PFSK-1 (cell line): ENCODE measurements around the gene DUSP18.

Experiments used
- FOXP2 ChIP-seq: optimal IDR thresholded peaks from 2 replicates; pipeline ENCODE3; 2011; ENCODE audit warnings: borderline replicate concordance, control low read depth, inconsistent platforms; ENCODE audit not compliant: insufficient read depth; ENCODE audit errors: extremely low read length, extremely low read depth
- POLR2AphosphoS5 ChIP-seq: IDR thresholded peaks from 2 replicates; pipeline ENCODE4 v1.6.1; 2012; ENCODE audit warnings: low read depth, mild to moderate bottlenecking, control low read depth, low read length, moderate library complexity
- REST ChIP-seq, 2 experiments: IDR thresholded peaks; 2 replicates each; pipeline versions ENCODE4 v1.6.1 to v1.8.0; 2011 to 2012; ENCODE audit warnings: low read depth in 2 of 2, low read length in 2 of 2, control low read depth in 1 of 2, inconsistent platforms in 1 of 2, mild to moderate bottlenecking in 1 of 2, moderate library complexity in 1 of 2; ENCODE audit not compliant: insufficient read depth in 1 of 2
- SIN3A ChIP-seq: IDR thresholded peaks from 2 replicates; pipeline ENCODE4 v1.6.1; 2012; ENCODE audit warnings: mild to moderate bottlenecking, low read length, moderate library complexity, borderline replicate concordance; ENCODE audit not compliant: insufficient read depth
- TAF1 ChIP-seq: IDR thresholded peaks from 2 replicates; pipeline ENCODE4 v1.6.1; 2012; ENCODE audit warnings: low read length, control low read depth, borderline replicate concordance; ENCODE audit not compliant: insufficient read depth

The DUSP18 gene

GRCh38 chr22:30647536-30647935, 20.1 kb downstream of the DUSP18 start:
- TF ChIP-seq FOXP2 (no peak), POLR2AphosphoS5 (no peak), SIN3A (no peak)

DNA sequence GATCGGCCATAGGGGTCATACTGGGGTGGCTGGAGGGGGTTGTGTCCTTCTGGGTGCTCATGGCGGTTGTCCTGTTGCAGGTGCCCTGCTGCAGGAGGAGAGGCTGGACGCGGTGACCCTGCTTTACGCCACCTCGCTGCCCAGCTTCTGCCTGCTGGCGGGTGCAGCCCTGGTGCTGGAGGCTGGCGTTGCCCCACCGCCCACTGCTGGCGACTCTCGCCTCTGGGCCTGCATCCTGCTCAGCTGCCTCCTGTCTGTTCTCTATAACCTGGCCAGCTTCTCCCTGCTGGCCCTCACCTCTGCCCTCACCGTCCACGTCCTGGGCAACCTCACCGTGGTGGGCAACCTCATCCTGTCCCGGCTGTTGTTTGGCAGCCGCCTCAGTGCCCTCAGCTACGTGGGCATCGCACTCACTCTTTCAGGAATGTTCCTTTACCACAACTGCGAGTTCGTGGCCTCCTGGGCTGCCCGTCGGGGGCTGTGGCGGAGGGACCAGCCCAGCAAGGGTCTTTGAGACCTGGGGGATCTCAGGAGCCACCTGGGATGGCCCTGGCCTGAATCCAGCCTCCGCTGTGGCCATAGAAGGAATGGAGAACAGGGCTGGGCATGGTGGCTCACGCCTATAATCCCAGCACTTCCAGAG, 21.0 kb downstream of the DUSP18 start:
- TF ChIP-seq POLR2AphosphoS5 (no peak), SIN3A (no peak), REST (IDR thresholded peaks at IDR 0.05; ENCODE audit: insufficient read depth in 1 of 2, low read depth in 2 of 2, low read length in 2 of 2) (no peak), TAF1 (no peak), FOXP2 (no peak)

GRCh38 chr22:30643055-30643875, 24.4 kb downstream of the DUSP18 start:
- no peak for TF ChIP-seq FOXP2
- no peak for TF ChIP-seq SIN3A
- TF ChIP-seq POLR2AphosphoS5, result no peak
- no peak for TF ChIP-seq REST (IDR thresholded peaks at IDR 0.05; ENCODE audit: insufficient read depth in 1 of 2, low read depth in 2 of 2, low read length in 2 of 2)
- no peak for TF ChIP-seq TAF1

- TF ChIP-seq REST (IDR thresholded peaks at IDR 0.05; ENCODE audit: insufficient read depth in 1 of 2, low read depth in 2 of 2, low read length in 2 of 2) (no peak), POLR2AphosphoS5 (no peak), FOXP2 (no peak)
These were observed 26.7 kb downstream of the DUSP18 start for GRCh38 chr22:30640839-30641430.

DNA sequence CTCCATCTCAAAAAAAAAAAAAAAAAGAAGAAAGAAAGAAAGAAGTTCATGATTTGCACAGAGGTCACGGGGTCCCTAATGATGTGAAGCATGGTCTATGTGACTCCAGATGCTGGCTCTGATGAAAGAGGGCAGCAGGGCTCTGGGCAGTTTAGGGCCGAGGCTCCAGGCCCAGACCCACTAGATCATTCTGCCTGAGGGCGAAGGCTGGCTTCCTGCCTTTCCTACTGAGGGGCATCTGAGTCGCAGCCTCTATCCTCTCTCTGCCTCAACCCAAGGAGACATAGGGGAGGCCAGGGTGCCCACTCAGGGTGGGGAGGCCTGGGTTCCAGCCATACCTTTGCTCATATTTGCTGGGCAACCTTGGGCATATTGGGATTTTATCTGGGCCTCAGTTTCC, 27.3 kb downstream of the DUSP18 start:
- TF ChIP-seq FOXP2 (no peak), POLR2AphosphoS5 (no peak), TAF1 (no peak), SIN3A (no peak), REST (IDR thresholded peaks at IDR 0.05; ENCODE audit: insufficient read depth in 1 of 2, low read depth in 2 of 2, low read length in 2 of 2) (no peak)
